OCI-LY1 (cell line): ENCODE measurements around the gene IFRD1.

Experiments
- H2AFZ ChIP-seq: fragments of 200-600 bp; sonication (generic), shearing (Covaris generic); 2 replicates; pipeline ENCODE4 v1.6.0; 2014; ENCODE audit warnings: antibody characterized with exemption, mild to moderate bottlenecking, low read length
- H3F3A ChIP-seq: fragments of 200-600 bp; sonication (generic), shearing (Covaris generic); 2 replicates; pipeline ENCODE4 v1.6.0; 2014; ENCODE audit warnings: mild to moderate bottlenecking, antibody characterized with exemption, low read length, moderate library complexity; ENCODE audit not compliant: insufficient read depth
- H3K27ac ChIP-seq: fragments of 200-600 bp; sonication (generic); 2 replicates; pipeline ENCODE4 v1.5.1; 2014; ENCODE audit warnings: low read length, mixed run types, mild to moderate bottlenecking, low read depth; ENCODE audit not compliant: poor library complexity, severe bottlenecking
- H3K27me3 ChIP-seq: fragments of 200-600 bp; sonication (generic); 2 replicates; pipeline ENCODE4 v1.6.0; 2014; ENCODE audit warnings: antibody characterized with exemption, mild to moderate bottlenecking, low read length, moderate library complexity; ENCODE audit not compliant: insufficient read depth
- H3K36me3 ChIP-seq: fragments of 200-600 bp; sonication (generic); 2 replicates; pipeline ENCODE4 v1.6.1; 2014; ENCODE audit warnings: mild to moderate bottlenecking, antibody characterized with exemption, low read length, moderate library complexity, mixed read lengths; ENCODE audit not compliant: insufficient read depth
- H3K4me1 ChIP-seq: fragments of 200-600 bp; sonication (generic); 2 replicates; pipeline ENCODE4 v1.5.1; 2014; ENCODE audit warnings: mild to moderate bottlenecking, low read length, moderate library complexity; ENCODE audit not compliant: insufficient read depth, severe bottlenecking
- H3K4me2 ChIP-seq: fragments of 200-600 bp; sonication (generic), shearing (Covaris generic); 2 replicates; pipeline ENCODE4 v1.6.1; 2014; ENCODE audit warnings: low read length
- H3K4me3 ChIP-seq: fragments of 200-600 bp; sonication (generic); 2 replicates; pipeline ENCODE4 v1.5.1; 2014; ENCODE audit warnings: low read length, low read depth, mild to moderate bottlenecking, mixed read lengths; ENCODE audit not compliant: poor library complexity, severe bottlenecking
- H3K79me2 ChIP-seq: fragments of 200-600 bp; shearing (Covaris generic); 2 replicates; pipeline ENCODE4 v1.6.1; 2016; ENCODE audit warnings: mixed run types, low read length, mixed read lengths; ENCODE audit not compliant: insufficient read depth
- H3K9ac ChIP-seq: fragments of 200-600 bp; sonication (generic), shearing (Covaris generic); 2 replicates; pipeline ENCODE4 v1.6.1; 2014; ENCODE audit warnings: mild to moderate bottlenecking, low read length, mixed read lengths
- H3K9me2 ChIP-seq: fragments of 200-600 bp; sonication (generic), shearing (Covaris generic); 2 replicates; pipeline ENCODE4 v1.6.1; 2014; ENCODE audit warnings: low read depth, mild to moderate bottlenecking, low read length, mixed read lengths
- H3K9me3 ChIP-seq: fragments of 200-600 bp; shearing (Covaris generic); 2 replicates; pipeline ENCODE4 v1.6.1; 2014; ENCODE audit warnings: low read length, mixed read lengths
- H4K20me1 ChIP-seq: fragments of 200-600 bp; sonication (generic), shearing (Covaris generic); 2 replicates; pipeline ENCODE4 v1.6.0; 2016; ENCODE audit warnings: mild to moderate bottlenecking, low read length; ENCODE audit not compliant: insufficient read depth
- EZH2 ChIP-seq: fragments of 200-600 bp; sonication (generic), shearing (Covaris generic); IDR thresholded peaks from 2 replicates; pipeline ENCODE4 v1.8.0; 2017; ENCODE audit warnings: borderline replicate concordance, mixed run types, mild to moderate bottlenecking, antibody characterized with exemption, low read length, moderate library complexity, mixed read lengths
- TF ChIP-seq, protein P1 (sequence below): fragments of 200-600 bp; sonication (generic), shearing (Covaris generic); IDR thresholded peaks from 2 replicates; pipeline ENCODE4 v1.5.1; 2017; ENCODE audit warnings: mild to moderate bottlenecking, antibody characterized with exemption, low read length, moderate library complexity, mixed read lengths

Gene IFRD1, protein sequence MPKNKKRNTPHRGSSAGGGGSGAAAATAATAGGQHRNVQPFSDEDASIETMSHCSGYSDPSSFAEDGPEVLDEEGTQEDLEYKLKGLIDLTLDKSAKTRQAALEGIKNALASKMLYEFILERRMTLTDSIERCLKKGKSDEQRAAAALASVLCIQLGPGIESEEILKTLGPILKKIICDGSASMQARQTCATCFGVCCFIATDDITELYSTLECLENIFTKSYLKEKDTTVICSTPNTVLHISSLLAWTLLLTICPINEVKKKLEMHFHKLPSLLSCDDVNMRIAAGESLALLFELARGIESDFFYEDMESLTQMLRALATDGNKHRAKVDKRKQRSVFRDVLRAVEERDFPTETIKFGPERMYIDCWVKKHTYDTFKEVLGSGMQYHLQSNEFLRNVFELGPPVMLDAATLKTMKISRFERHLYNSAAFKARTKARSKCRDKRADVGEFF

DNA sequence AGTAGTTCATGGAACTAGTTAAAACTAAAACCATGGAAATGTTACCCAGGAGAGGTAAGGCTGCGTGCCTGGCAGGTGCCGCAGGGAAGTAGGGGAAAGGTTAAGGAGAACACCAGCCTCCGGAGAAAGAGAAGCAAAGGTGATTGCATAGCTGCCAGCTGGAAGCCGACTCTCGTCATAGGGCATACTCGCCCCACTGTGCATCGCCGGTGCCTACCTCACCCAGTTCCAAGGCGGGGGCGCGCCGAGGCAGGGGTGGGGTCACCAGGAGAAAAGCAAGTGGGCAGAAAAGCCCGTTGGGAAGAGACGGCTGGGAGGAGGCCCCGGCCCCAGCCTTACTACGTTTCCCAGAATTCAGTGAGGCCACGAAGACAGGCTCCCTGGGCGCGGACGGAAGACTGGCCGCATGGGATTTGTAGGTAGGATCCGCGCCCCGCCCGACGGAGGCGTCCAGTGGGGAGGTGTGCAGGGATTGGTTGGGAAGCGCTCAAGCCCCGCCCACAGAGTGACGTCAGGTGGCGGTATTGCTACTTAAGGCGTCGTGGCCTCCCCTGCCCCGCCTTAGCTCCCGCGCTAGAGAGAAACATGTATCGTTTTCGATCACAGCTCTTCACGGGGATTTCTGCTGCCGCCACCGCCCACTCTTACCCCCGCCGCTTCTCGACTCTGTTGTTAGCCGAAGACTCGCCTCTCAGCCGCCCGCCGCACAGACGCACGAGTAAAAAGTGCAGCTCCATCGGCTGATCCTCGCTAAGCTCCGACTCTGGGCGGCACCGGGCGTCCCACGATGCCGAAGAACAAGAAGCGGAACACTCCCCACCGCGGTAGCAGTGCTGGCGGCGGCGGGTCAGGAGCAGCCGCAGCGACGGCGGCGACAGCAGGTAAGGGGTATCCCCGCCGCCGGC, at the start of gene IFRD1:
TSS of gene IFRD1 (plus strand) at position 559 of the 905 bp plus-strand sequence. CDS start at position 788, 229 bp downstream.
- H3K4me2 ChIP-seq: peak within 1 kb of the TSS; percentile 66

GRCh38 chr7:112404321-112404720, 45.9 kb upstream of the IFRD1 start:
- no peak overlapping the region for H3K4me3 ChIP-seq
- H2AFZ ChIP-seq: no peak overlapping the region
- H3K9me3 ChIP-seq: no peaks in the 10 kb centered on the region
- no peaks in the 10 kb centered on the region for H3K27me3 ChIP-seq
- no peak overlapping the region for H3K9ac ChIP-seq
- H3F3A ChIP-seq: no peaks in the 10 kb centered on the region
- no peaks in the 10 kb centered on the region for H4K20me1 ChIP-seq
- TF ChIP-seq, protein P1, sequence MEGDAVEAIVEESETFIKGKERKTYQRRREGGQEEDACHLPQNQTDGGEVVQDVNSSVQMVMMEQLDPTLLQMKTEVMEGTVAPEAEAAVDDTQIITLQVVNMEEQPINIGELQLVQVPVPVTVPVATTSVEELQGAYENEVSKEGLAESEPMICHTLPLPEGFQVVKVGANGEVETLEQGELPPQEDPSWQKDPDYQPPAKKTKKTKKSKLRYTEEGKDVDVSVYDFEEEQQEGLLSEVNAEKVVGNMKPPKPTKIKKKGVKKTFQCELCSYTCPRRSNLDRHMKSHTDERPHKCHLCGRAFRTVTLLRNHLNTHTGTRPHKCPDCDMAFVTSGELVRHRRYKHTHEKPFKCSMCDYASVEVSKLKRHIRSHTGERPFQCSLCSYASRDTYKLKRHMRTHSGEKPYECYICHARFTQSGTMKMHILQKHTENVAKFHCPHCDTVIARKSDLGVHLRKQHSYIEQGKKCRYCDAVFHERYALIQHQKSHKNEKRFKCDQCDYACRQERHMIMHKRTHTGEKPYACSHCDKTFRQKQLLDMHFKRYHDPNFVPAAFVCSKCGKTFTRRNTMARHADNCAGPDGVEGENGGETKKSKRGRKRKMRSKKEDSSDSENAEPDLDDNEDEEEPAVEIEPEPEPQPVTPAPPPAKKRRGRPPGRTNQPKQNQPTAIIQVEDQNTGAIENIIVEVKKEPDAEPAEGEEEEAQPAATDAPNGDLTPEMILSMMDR: no peak
- no peak for TF ChIP-seq EZH2
- no peak overlapping the region for H3K27ac ChIP-seq
- no peaks in the 10 kb centered on the region for H3K9me2 ChIP-seq
- H3K4me1 ChIP-seq: no peaks in the 10 kb centered on the region
- no peak overlapping the region for H3K4me2 ChIP-seq
- no peaks in the 10 kb centered on the region for H3K79me2 ChIP-seq
- H3K36me3 ChIP-seq: no peaks in the 10 kb centered on the region

More for the DNA sequence above, at the start of gene IFRD1:
- peaks cover 35% of the 10 kb centered on the region for H3K4me1 ChIP-seq
- no peaks in the 10 kb centered on the region for H3F3A ChIP-seq
- H3K36me3 ChIP-seq: no peaks in the 10 kb centered on the region
- peak within 1 kb of the TSS; percentile 91 for H3K9ac ChIP-seq
- peak within 1 kb of the TSS; percentile 85 for H3K4me3 ChIP-seq
- H4K20me1 ChIP-seq: 0 out of 2 replicates have a peak, but pooled peaks cover 7% of the 10 kb centered on the region
- H3K9me3 ChIP-seq: no peaks in the 10 kb centered on the region
- no peaks in the 10 kb centered on the region for H3K27me3 ChIP-seq
- H3K9me2 ChIP-seq: no peaks in the 10 kb centered on the region
- peak within 1 kb of the TSS; percentile 82 for H3K27ac ChIP-seq
- TF ChIP-seq, protein P1: no peak
- no peak for TF ChIP-seq EZH2
- peaks cover 39% of the 10 kb centered on the region for H3K79me2 ChIP-seq
- peak within 1 kb of the TSS; percentile 11 for H2AFZ ChIP-seq

GRCh38 chr7:112405286-112405685, 45.0 kb upstream of the IFRD1 start:
- H3K9me3 ChIP-seq: no peaks in the 10 kb centered on the region

More at GRCh38 chr7:112405286-112405685, 45.0 kb upstream of the IFRD1 start:
- Histone ChIP-seq H4K20me1 (no peaks in the 10 kb centered on the region), H3K9ac (no peak overlapping the region), H3F3A (no peaks in the 10 kb centered on the region), H3K27me3 (no peaks in the 10 kb centered on the region), H3K79me2 (no peaks in the 10 kb centered on the region), H3K36me3 (no peaks in the 10 kb centered on the region), H3K4me2 (no peak overlapping the region), H3K27ac (no peak overlapping the region), H3K4me1 (no peaks in the 10 kb centered on the region), H2AFZ (no peak overlapping the region), H3K9me2 (no peaks in the 10 kb centered on the region), H3K4me3 (no peak overlapping the region)
- TF ChIP-seq EZH2: no peak
- TF ChIP-seq, protein P1: no peak
